ENCODE data around the gene DLGAP3. TPM values are rescaled to one million over a fixed set of nuclear protein-coding genes. Genes with fewer than 3 reads are reported as not detected.

The DLGAP3 gene
- total RNA-seq, 1 experiment from 2014 or later, result 7.3 TPM

GRCh38 chr1:34906756-34907155 is 22.7 kb downstream of the DLGAP3 start:
- WGBS (ENCODE audit: extremely low coverage, insufficient read length, low lambda C conversion rate), result no CpG with 5 or more reads among the region's 4 CpGs
- Histone ChIP-seq H3K79me1 (ENCODE audit: insufficient read depth, low read depth, low read length, poor library complexity, severe bottlenecking) (no peaks in the 10 kb centered on the region), H3K14ac (ENCODE audit: insufficient read depth, low read length) (no peak overlapping the region; the same call in 1 of the 2 replicates), H4K5ac (ENCODE audit: insufficient read length, low read depth, low read length) (no peak overlapping the region), H3K79me2 (ENCODE audit: insufficient read depth, low read length) (no peaks in the 10 kb centered on the region), H3K23me2 (ENCODE audit: insufficient read length, low read depth, low read length, poor library complexity, severe bottlenecking) (no peaks in the 10 kb centered on the region), H2AK5ac (ENCODE audit: insufficient read length, low read length) (no peak overlapping the region), H3K4ac (ENCODE audit: low read depth, low read length) (no peak overlapping the region), H4K20me1 (ENCODE audit: control insufficient read depth, insufficient read depth, insufficient read length) (no peaks in the 10 kb centered on the region), H3K23ac (ENCODE audit: insufficient read length, low read depth, low read length) (no peak overlapping the region), H2BK20ac (ENCODE audit: low read depth, low read length, poor library complexity, severe bottlenecking) (no peak overlapping the region), H3K9ac (ENCODE audit: extremely low read depth, insufficient read length, low read length) (no peak overlapping the region), H3T11ph (ENCODE audit: low read length) (no peak overlapping the region), H3K18ac (ENCODE audit: insufficient read length, low read depth, low read length) (no peak overlapping the region), H3K4me2 (ENCODE audit: insufficient read depth, insufficient read length, low read length) (no peak overlapping the region), H3K9me3 (ENCODE audit: control insufficient read depth, low read depth, low read length) (no peaks in the 10 kb centered on the region), H4K91ac (ENCODE audit: insufficient read length, low read depth, low read length) (no peak overlapping the region), H3K27me3 (ENCODE audit: insufficient read depth, low read length) (no peaks in the 10 kb centered on the region), H2BK5ac (ENCODE audit: insufficient read length, low read length) (no peak overlapping the region), H2AFZ (ENCODE audit: low read length) (no peak overlapping the region), H4K8ac (replicated peaks; ENCODE audit: insufficient read length, low read depth, low read length) (no peak overlapping the region), H2BK15ac (ENCODE audit: low read depth, low read length) (no peak overlapping the region), H3K4me1 (ENCODE audit: insufficient read depth, low read length) (no peaks in the 10 kb centered on the region), H3K56ac (ENCODE audit: insufficient read length, low read depth, low read length) (no peak overlapping the region), H2BK120ac (ENCODE audit: low read depth, low read length, poor library complexity, severe bottlenecking) (no peak overlapping the region), H2BK12ac (ENCODE audit: insufficient read length, low read depth, low read length) (no peak overlapping the region), H3K27ac (ENCODE audit: insufficient read length, low read depth, low read length) (no peak overlapping the region)
- peaks cover 0 to 4% of the 10 kb centered on the region in 2 experiments; a peak in 1 of 4 replicates for H3K4me1 Mint-ChIP-seq
- H3K9me3 Mint-ChIP-seq, result no peaks in the 10 kb centered on the region; a peak in 1 of 5 replicates
- no peaks in the 10 kb centered on the region for H3K36me3 Mint-ChIP-seq (ENCODE audit: insufficient read depth in 1 of 3, low read depth in 3 of 3)
- no peak for TF ChIP-seq CTCF (conservative IDR thresholded peaks at IDR 0.05)
- peaks cover 13% of the 10 kb centered on the region for H3K27me3 Mint-ChIP-seq (ENCODE audit: low read depth)
- H3K27ac Mint-ChIP-seq, result no peak overlapping the region
- no peak for DNase-seq
- no peak overlapping the region for H3K4me3 Mint-ChIP-seq
